Measurements from ENCODE around the gene SFXN1. TPM values are rescaled to one million over a fixed set of nuclear protein-coding genes. Genes with fewer than 3 reads are reported as not detected.

Gene SFXN1
- total RNA-seq, 1 donor from 2014 or later: 89.4 TPM

- no peak overlapping the region for H2AFZ ChIP-seq (ENCODE audit: low read depth, low read length)
- H3K9ac ChIP-seq (ENCODE audit: low read length): no peak overlapping the region
- no peaks in the 10 kb centered on the region for H3K4me1 Mint-ChIP-seq (ENCODE audit: low read depth, unreplicated experiment)
- H3K36me3 Mint-ChIP-seq (ENCODE audit: low read depth, unreplicated experiment): no peaks in the 10 kb centered on the region
- no peaks in the 10 kb centered on the region for H3K79me2 ChIP-seq (ENCODE audit: insufficient read depth, low read length)
- H3K4me2 ChIP-seq (ENCODE audit: low read length): no peak overlapping the region
- no peak overlapping the region for H3K27ac Mint-ChIP-seq (ENCODE audit: unreplicated experiment)
- TF ChIP-seq EZH2 (IDR thresholded peaks at IDR 0.05; ENCODE audit: insufficient read depth, low read length): no peak
- TF ChIP-seq CTCF (IDR thresholded peaks at IDR 0.05; ENCODE audit: insufficient read depth, low read depth, low read length): no peak
- peaks cover 6% of the 10 kb centered on the region for H3K27me3 ChIP-seq (ENCODE audit: insufficient read depth, low read length)
- H3K4me1 ChIP-seq (ENCODE audit: insufficient read depth, low read length): no peaks in the 10 kb centered on the region
- no peaks in the 10 kb centered on the region for H3K9me3 ChIP-seq (ENCODE audit: insufficient read depth, low read depth, low read length)
- no peaks in the 10 kb centered on the region for H4K20me1 ChIP-seq (ENCODE audit: insufficient read depth, low read length)
- no peaks in the 10 kb centered on the region for H3K36me3 ChIP-seq (ENCODE audit: insufficient read depth, low read length)
- peaks cover 7% of the 10 kb centered on the region for H3K27me3 Mint-ChIP-seq (ENCODE audit: low read depth, unreplicated experiment)
- H3K9me3 Mint-ChIP-seq (ENCODE audit: unreplicated experiment): peaks cover 3% of the 10 kb centered on the region
- H3K4me3 Mint-ChIP-seq (ENCODE audit: unreplicated experiment): no peak overlapping the region
- DNase-seq (ENCODE audit: low read depth) (no peak), FAIRE-seq (no peak)
- no peak overlapping the region for H3K4me3 ChIP-seq (ENCODE audit: insufficient read depth, low read depth, low read length)
- H3K27ac ChIP-seq (ENCODE audit: low read depth, low read length): no peak overlapping the region
Measured at GRCh38 chr5:175460552-175460951, 17.8 kb upstream of the SFXN1 start.

- H3K27me3 ChIP-seq (ENCODE audit: insufficient read depth, low read length): peaks cover 6% of the 10 kb centered on the region
- DNase-seq (ENCODE audit: low read depth) (no peak), FAIRE-seq (no peak)
- no peak overlapping the region for H3K27ac ChIP-seq (ENCODE audit: low read depth, low read length)
- no peaks in the 10 kb centered on the region for H3K36me3 Mint-ChIP-seq (ENCODE audit: low read depth, unreplicated experiment)
- no peak overlapping the region for H3K4me3 ChIP-seq (ENCODE audit: insufficient read depth, low read depth, low read length)
- H3K4me3 Mint-ChIP-seq (ENCODE audit: unreplicated experiment): no peak overlapping the region
- no peaks in the 10 kb centered on the region for H3K4me1 Mint-ChIP-seq (ENCODE audit: low read depth, unreplicated experiment)
- H3K36me3 ChIP-seq (ENCODE audit: insufficient read depth, low read length): no peaks in the 10 kb centered on the region
- TF ChIP-seq EZH2 (IDR thresholded peaks at IDR 0.05; ENCODE audit: insufficient read depth, low read length) (no peak), CTCF (IDR thresholded peaks at IDR 0.05; ENCODE audit: insufficient read depth, low read depth, low read length) (no peak)
- H3K4me2 ChIP-seq (ENCODE audit: low read length): no peak overlapping the region
- no peaks in the 10 kb centered on the region for H3K79me2 ChIP-seq (ENCODE audit: insufficient read depth, low read length)
- no peak overlapping the region for H3K9ac ChIP-seq (ENCODE audit: low read length)
- H2AFZ ChIP-seq (ENCODE audit: low read depth, low read length): no peak overlapping the region
- no peaks in the 10 kb centered on the region for H3K9me3 ChIP-seq (ENCODE audit: insufficient read depth, low read depth, low read length)
- no peak overlapping the region for H3K27ac Mint-ChIP-seq (ENCODE audit: unreplicated experiment)
- peaks cover 7% of the 10 kb centered on the region for H3K27me3 Mint-ChIP-seq (ENCODE audit: low read depth, unreplicated experiment)
- H3K9me3 Mint-ChIP-seq (ENCODE audit: unreplicated experiment): peaks cover 3% of the 10 kb centered on the region
- H4K20me1 ChIP-seq (ENCODE audit: insufficient read depth, low read length): no peaks in the 10 kb centered on the region
- H3K4me1 ChIP-seq (ENCODE audit: insufficient read depth, low read length): no peaks in the 10 kb centered on the region
Measured at GRCh38 chr5:175461370-175461769, 17.0 kb upstream of the SFXN1 start.

GRCh38 chr5:175463641-175464040 is 14.7 kb upstream of the SFXN1 start:
- H3K27ac Mint-ChIP-seq (ENCODE audit: unreplicated experiment): no peak overlapping the region
- peaks cover 10% of the 10 kb centered on the region for H3K27me3 Mint-ChIP-seq (ENCODE audit: low read depth, unreplicated experiment)
- no peaks in the 10 kb centered on the region for H3K4me1 ChIP-seq (ENCODE audit: insufficient read depth, low read length)
- peaks cover 3% of the 10 kb centered on the region for H3K9me3 Mint-ChIP-seq (ENCODE audit: unreplicated experiment)
- H2AFZ ChIP-seq (ENCODE audit: low read depth, low read length): no peak overlapping the region
- H3K27ac ChIP-seq (ENCODE audit: low read depth, low read length): no peak overlapping the region
- no peaks in the 10 kb centered on the region for H3K36me3 ChIP-seq (ENCODE audit: insufficient read depth, low read length)
- H3K4me3 Mint-ChIP-seq (ENCODE audit: unreplicated experiment): no peak overlapping the region
- TF ChIP-seq CTCF (IDR thresholded peaks at IDR 0.05; ENCODE audit: insufficient read depth, low read depth, low read length) (no peak), EZH2 (IDR thresholded peaks at IDR 0.05; ENCODE audit: insufficient read depth, low read length) (no peak)
- no peak for FAIRE-seq
- H4K20me1 ChIP-seq (ENCODE audit: insufficient read depth, low read length): no peaks in the 10 kb centered on the region
- H3K4me3 ChIP-seq (ENCODE audit: insufficient read depth, low read depth, low read length): no peak overlapping the region
- H3K36me3 Mint-ChIP-seq (ENCODE audit: low read depth, unreplicated experiment): no peaks in the 10 kb centered on the region
- no peaks in the 10 kb centered on the region for H3K9me3 ChIP-seq (ENCODE audit: insufficient read depth, low read depth, low read length)
- no peak overlapping the region for H3K4me2 ChIP-seq (ENCODE audit: low read length)
- peaks cover 10% of the 10 kb centered on the region for H3K27me3 ChIP-seq (ENCODE audit: insufficient read depth, low read length)
- no peaks in the 10 kb centered on the region for H3K4me1 Mint-ChIP-seq (ENCODE audit: low read depth, unreplicated experiment)
- H3K9ac ChIP-seq (ENCODE audit: low read length): no peak overlapping the region
- no peak for DNase-seq (ENCODE audit: low read depth)
- no peaks in the 10 kb centered on the region for H3K79me2 ChIP-seq (ENCODE audit: insufficient read depth, low read length)
